GM18873 (cell line): Measurements from ENCODE around the gene ZMYND12.

ENCODE experiments used
- ATAC-seq: cut with Tn5 transposase; IDR thresholded peaks from one replicate; pipeline ENCODE4 v1.9.1; 2021; ENCODE audit warnings: mild to moderate bottlenecking, moderate library complexity, moderate number of reproducible peaks; ENCODE audit not compliant: unreplicated experiment, low FRiP score

ZMYND12 gene

GRCh38 chr1:42449256-42449655 is 6.6 kb downstream of the ZMYND12 start:
- no peak for ATAC-seq

GRCh38 chr1:42442662-42443061 is 13.2 kb downstream of the ZMYND12 start:
- no peak for ATAC-seq

GRCh38 chr1:42439940-42440339 is 15.9 kb downstream of the ZMYND12 start:
- no peak for ATAC-seq

- no peak for ATAC-seq
Observed at GRCh38 chr1:42434340-42434739, 21.5 kb downstream of the ZMYND12 start.

GRCh38 chr1:42433369-42433768 is 22.5 kb downstream of the ZMYND12 start:
- ATAC-seq, result no peak

GRCh38 chr1:42432714-42433113 is 23.1 kb downstream of the ZMYND12 start:
- no peak for ATAC-seq

GRCh38 chr1:42431514-42431913 is 24.3 kb downstream of the ZMYND12 start:
- ATAC-seq, result no peak

GRCh38 chr1:42430286-42431135 is 25.3 kb downstream of the ZMYND12 start:
- ATAC-seq, result no peak

GRCh38 chr1:42429603-42430002 is 26.2 kb downstream of the ZMYND12 start:
- ATAC-seq, result no peak

GRCh38 chr1:42427240-42427639 is 28.6 kb downstream of the ZMYND12 start:
- no peak for ATAC-seq

GRCh38 chr1:42424201-42424600 is 31.6 kb downstream of the ZMYND12 start:
- ATAC-seq, result no peak

- ATAC-seq, result no peak
Observed at GRCh38 chr1:42423681-42424080, 32.1 kb downstream of the ZMYND12 start.

- no peak for ATAC-seq
Observed at GRCh38 chr1:42422737-42423136, 33.1 kb downstream of the ZMYND12 start.

GRCh38 chr1:42420911-42421585 is 34.8 kb downstream of the ZMYND12 start:
- ATAC-seq, result no peak

- no peak for ATAC-seq
Observed at GRCh38 chr1:42420121-42420520, 35.7 kb downstream of the ZMYND12 start.

- ATAC-seq, result no peak
Observed at GRCh38 chr1:42419126-42419821, 36.5 kb downstream of the ZMYND12 start.

GRCh38 chr1:42418516-42418915 is 37.3 kb downstream of the ZMYND12 start:
- ATAC-seq, result no peak

- ATAC-seq, result no peak
Observed at GRCh38 chr1:42417166-42417565, 38.7 kb downstream of the ZMYND12 start.

GRCh38 chr1:42414551-42415496 is 41.0 kb downstream of the ZMYND12 start:
- no peak for ATAC-seq

GRCh38 chr1:42403880-42404400 is 51.9 kb downstream of the ZMYND12 start:
- ATAC-seq, result no peak
